K562 (cell line): Measurements from ENCODE around the gene SPON2. TPM values are rescaled to one million over a fixed set of nuclear protein-coding genes. Genes with fewer than 3 reads are reported as not detected.

Source experiments
- ATAC-seq: fragments of 200-7000 bp; cut with Tn5 transposase; 3 replicates; pipeline ENCODE4 v1.9.1; 2020; ENCODE audit warnings: moderate library complexity
- BruUV-seq: library from RNA; stranded (reverse); fragments of 400-500 nt; replicated peaks from 2 replicates; lab custom pipeline; 2021; lab: Mats Ljungman, UMichigan
- CTCF ChIA-PET: fragments of 300-600 bp; formaldehyde crosslinking; extraction: SDS; loops from one replicate; lab custom pipeline; 2021; ENCODE audit warnings: low intra/inter-chr PET ratio; lab: Yijun Ruan, JAX
- POLR2A ChIA-PET: fragments of 300-600, 350-650 bp; sonication (Branson Sonifier 250); formaldehyde crosslinking; extraction: SDS; loops from one replicate; lab custom pipeline; 2021; ENCODE audit warnings: antibody characterized with exemption, inconsistent platforms; lab: Yijun Ruan, JAX
- DNase-seq, 4 experiments: peaks; one replicate each; pipeline versions ENCODE4 v3.0.0 to v3.0.0-alpha.2; 2011 to 2018; ENCODE audit warnings: low spot score in 3 of 4, mixed read lengths in 3 of 4; ENCODE audit errors: extremely low read depth in 1 of 4
- FAIRE-seq: peaks from 2 replicates; lab custom pipeline; 2011; peaks lifted over from hg19 to GRCh38; lab: Jason Lieb, UNC
- H2AFZ ChIP-seq: 2 replicates; pipeline ENCODE4 v1.6.0; 2011; ENCODE audit warnings: low read depth, low read length, control low read depth, inconsistent platforms
- H3K27ac ChIP-seq: fragments of 200-600 bp; 3 replicates; pipeline ENCODE4 v1.8.0; 2011; ENCODE audit warnings: low read depth, mild to moderate bottlenecking, control low read depth, inconsistent platforms, low read length, moderate library complexity, mixed read lengths; ENCODE audit errors: extremely low read depth
- H3K27me3 ChIP-seq, 2 experiments: fragments of 300-600 bp in 1 of 2; 2 replicates in 1 of 2; 3 replicates in 1 of 2; pipeline versions ENCODE4 v1.6.0 to v1.8.0; 2011; ENCODE audit warnings: inconsistent platforms in 2 of 2, low read length in 2 of 2, mild to moderate bottlenecking in 1 of 2, mixed read lengths in 1 of 2, moderate library complexity in 1 of 2; ENCODE audit not compliant: control insufficient read depth in 2 of 2, insufficient read depth in 2 of 2
- H3K36me3 ChIP-seq: fragments of 300-600 bp; 3 replicates; pipeline ENCODE4 v1.8.0; 2011; ENCODE audit warnings: mild to moderate bottlenecking, low read length, inconsistent platforms; ENCODE audit not compliant: control insufficient read depth, insufficient read depth
- H3K4me1 ChIP-seq, 2 experiments: fragments of 200-600 bp in 1 of 2; replicated peaks in 1 of 2; 2 replicates in 1 of 2; 3 replicates in 1 of 2; pipeline versions ENCODE4 v1.5.1 to v1.8.0; 2011; ENCODE audit warnings: inconsistent platforms in 2 of 2, low read length in 2 of 2, mild to moderate bottlenecking in 1 of 2, mixed read lengths in 1 of 2, moderate library complexity in 1 of 2; ENCODE audit not compliant: control insufficient read depth in 2 of 2, insufficient read depth in 2 of 2
- H3K4me2 ChIP-seq: 2 replicates; pipeline ENCODE4 v1.6.1; 2011; ENCODE audit warnings: low read length, control low read depth, inconsistent platforms, mixed read lengths; ENCODE audit not compliant: insufficient read depth
- H3K4me3 ChIP-seq: fragments of 200-600 bp; sonication (generic), shearing (Covaris generic); 2 replicates; pipeline ENCODE4 v1.5.1; 2016; ENCODE audit warnings: control low read depth, inconsistent platforms
- H3K79me2 ChIP-seq: fragments of 200-600 bp; 3 replicates; pipeline ENCODE4 v1.8.0; 2011; ENCODE audit warnings: low read length, inconsistent platforms; ENCODE audit not compliant: control insufficient read depth, insufficient read depth
- H3K9ac ChIP-seq, 2 experiments: 2 replicates each; pipeline versions ENCODE4 v1.6.0 to v1.6.1; 2011; ENCODE audit warnings: low read depth in 2 of 2, low read length in 2 of 2, control low read depth in 1 of 2, inconsistent platforms in 1 of 2, mild to moderate bottlenecking in 1 of 2, mixed read lengths in 1 of 2; ENCODE audit not compliant: insufficient read depth in 1 of 2
- H3K9me1 ChIP-seq: one replicate; pipeline ENCODE4 v1.6.0; 2011; ENCODE audit warnings: inconsistent platforms, mild to moderate bottlenecking, low read length, moderate library complexity; ENCODE audit not compliant: control insufficient read depth, insufficient read depth
- H3K9me3 ChIP-seq: replicated peaks from 2 replicates; pipeline ENCODE4 v1.5.1; 2011; ENCODE audit warnings: low read depth, low read length, inconsistent platforms; ENCODE audit not compliant: control insufficient read depth, insufficient read depth
- H4K20me1 ChIP-seq: replicated peaks from 2 replicates; pipeline ENCODE4 v1.6.1; 2011; ENCODE audit warnings: low read length, inconsistent platforms, mixed read lengths; ENCODE audit not compliant: control insufficient read depth, insufficient read depth
- BRCA1 ChIP-seq, 2 experiments: fragments of 450-650 bp in 1 of 2; sonication (generic) in 1 of 2; formaldehyde crosslinking in 1 of 2; IDR thresholded peaks; 2 replicates each; pipeline versions ENCODE4 v1.5.0 to v1.6.1; 2017 to 2020; ENCODE audit warnings: mild to moderate bottlenecking in 1 of 2, missing genetic modification reagents in 1 of 2
- FOXK2 ChIP-seq, 2 experiments: fragments of 450-650 bp; IDR thresholded peaks in 1 of 2; conservative IDR thresholded peaks in 1 of 2; 2 replicates each; pipeline ENCODE4 v1.6.1; 2016; ENCODE audit warnings: low read depth in 2 of 2, mild to moderate bottlenecking in 1 of 2
- RAD21 ChIP-seq, 2 experiments: fragments of 250-450 bp in 1 of 2; fragments of 450-650 bp in 1 of 2; sonication (Bioruptor Pico) in 1 of 2; formaldehyde crosslinking in 1 of 2; IDR thresholded peaks in 1 of 2; conservative IDR thresholded peaks in 1 of 2; 2 replicates each; pipeline versions ENCODE4 v1.4.0 to v1.8.0; 2020 to 2022; ENCODE audit warnings: mild to moderate bottlenecking in 2 of 2, moderate library complexity in 1 of 2
- ZNF592 ChIP-seq: fragments of 450-650 bp; IDR thresholded peaks from 2 replicates; pipeline ENCODE4 v1.6.1; 2017; ENCODE audit warnings: antibody characterized with exemption, mild to moderate bottlenecking
- ZNF707 ChIP-seq: fragments of 250-450 bp; sonication (Bioruptor Pico); conservative IDR thresholded peaks from 2 replicates; pipeline ENCODE4 v1.8.0; 2022; ENCODE audit warnings: inconsistent platforms, mild to moderate bottlenecking, moderate library complexity
- WGBS: fragments of 100-300 bp; shearing (Covaris generic); methylation state at CpG from one replicate; pipeline ENCODE4 v1.1.6; 2016; ENCODE audit warnings: low coverage, mixed read lengths; ENCODE audit not compliant: insufficient coverage; ENCODE audit errors: missing lambda C conversion rate; 5-methylcytosine and 5-hydroxymethylcytosine counted together
- in situ Hi-C: fragments of 300-500 bp; cut with MboI; formaldehyde crosslinking; loops from 4 replicates; pipeline ENCODE4 v1.15.0; 2018; ENCODE audit warnings: inconsistent platforms, mixed read lengths
- intact Hi-C: fragments of 100-400 bp; cut with micrococcal nuclease; formaldehyde crosslinking; loops from 2 replicates; pipeline ENCODE4 v1.14.2; 2022
- polyA plus RNA-seq, 8 experiments: library from polyadenylated mRNA; depleted of rRNA in 4 of 8; stranded (reverse) in 5 of 8; unstranded in 3 of 8; fragments of >200 nt; fragmentation: Nextera tagmentation in 2 of 8; fragmentation: Illumina TruSeq in 1 of 8; extraction: Ambion mirVana in 2 of 8; extraction: Trizol in 1 of 8; gene quantifications; 2 replicates each; pipeline versions ENCODE4 v1.2.1 to v1.2.3, GENCODE V29; 2011 to 2014; ENCODE audit warnings: inconsistent platforms in 1 of 8, missing spikeins in 1 of 8
- total RNA-seq, 7 experiments: library from RNA; depleted of rRNA in 6 of 7; stranded (reverse); fragments of >200 nt in 6 of 7; fragmentation: Illumina TruSeq in 2 of 7; extraction: Trizol in 2 of 7; gene quantifications; 2 replicates each; pipeline versions ENCODE4 v1.2.1 to v1.2.3, GENCODE V29; 2011 to 2021; ENCODE audit warnings: low replicate concordance in 1 of 7
- TF ChIP-seq, protein P1 (sequence below): fragments of 450-650 bp; IDR thresholded peaks from 2 replicates; pipeline ENCODE4 v1.6.1; 2016; ENCODE audit warnings: antibody characterized with exemption

SPON2 gene
- total and polyA plus RNA-seq, 9 of the 15 experiments (the other 6 are each of a cell fraction or from before 2014, with no cell fraction given), result 0.21 to 2.2 (median 0.83) TPM

- BruUV-seq, result no TSS peak
- DNase-seq (no peak), ATAC-seq (no peak), FAIRE-seq (no peak)
- no peaks in the 10 kb centered on the region for H3K9me3 ChIP-seq
- H3K27me3 ChIP-seq, result no peaks in the 10 kb centered on the region
- peaks cover 1 to 62% of the 10 kb centered on the region in 2 experiments; a peak in 4 of 5 replicates for H3K4me1 ChIP-seq
- in situ Hi-C loops (no loop called here), intact Hi-C loops (no loop called here)
- no peak overlapping the region for H3K4me2 ChIP-seq
- H3K9me1 ChIP-seq, result no peaks in the 10 kb centered on the region
- peaks cover 8% of the 10 kb centered on the region; the same call in 1 of the 3 replicates for H3K36me3 ChIP-seq
- H3K27ac ChIP-seq, result no peak overlapping the region
- H3K79me2 ChIP-seq, result no peaks in the 10 kb centered on the region
- ChIA-PET POLR2A (no interaction called here), CTCF (no interaction called here)
- H3K4me3 ChIP-seq, result no peak overlapping the region
- H2AFZ ChIP-seq, result no peak overlapping the region
- no peak for TF ChIP-seq BRCA1 (IDR thresholded peaks at IDR 0.05)
- no peak for TF ChIP-seq BRCA1 (CRISPR knock-in tag; IDR thresholded peaks at IDR 0.05)
- TF ChIP-seq ZNF592, result no peak
- TF ChIP-seq ZNF707 (CRISPR knock-in tag), result no peak
- TF ChIP-seq, protein P1, sequence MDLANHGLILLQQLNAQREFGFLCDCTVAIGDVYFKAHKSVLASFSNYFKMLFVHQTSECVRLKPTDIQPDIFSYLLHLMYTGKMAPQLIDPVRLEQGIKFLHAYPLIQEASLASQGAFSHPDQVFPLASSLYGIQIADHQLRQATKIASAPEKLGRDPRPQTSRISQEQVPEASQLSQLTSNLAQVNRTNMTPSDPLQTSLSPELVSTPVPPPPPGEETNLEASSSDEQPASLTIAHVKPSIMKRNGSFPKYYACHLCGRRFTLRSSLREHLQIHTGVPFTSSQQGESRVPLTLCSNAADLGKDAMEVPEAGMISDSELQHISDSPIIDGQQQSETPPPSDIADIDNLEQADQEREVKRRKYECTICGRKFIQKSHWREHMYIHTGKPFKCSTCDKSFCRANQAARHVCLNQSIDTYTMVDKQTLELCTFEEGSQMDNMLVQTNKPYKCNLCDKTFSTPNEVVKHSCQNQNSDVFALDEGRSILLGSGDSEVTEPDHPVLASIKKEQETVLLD, result no peak
- TF ChIP-seq RAD21 (CRISPR knock-in tag; conservative IDR thresholded peaks at IDR 0.05 in 1 of 2, IDR thresholded peaks at IDR 0.05 in 1 of 2), result no peak
- TF ChIP-seq FOXK2 (conservative IDR thresholded peaks at IDR 0.05 in 1 of 2, IDR thresholded peaks at IDR 0.05 in 1 of 2; ENCODE audit: low read depth in 2 of 2), result no peak
- H4K20me1 ChIP-seq, result no peaks in the 10 kb centered on the region; the same call in 1 of the 2 replicates
- 79% methylated on average over 9 of the region's 12 CpGs for whole genome bisulfite sequencing
- H3K9ac ChIP-seq, result no peak overlapping the region
Measured at GRCh38 chr4:1207157-1207470, 34.7 kb upstream of the SPON2 start.
